ENCODE data around the gene OGDHL.
"Not testable (repeated sequence)": the region's sequence is repeated elsewhere in the genome, so short reads cannot be mapped to it uniquely, and the experiment has no call there.

The OGDHL gene

GRCh38 chr10:49739426-49739825, 22.7 kb downstream of the OGDHL start:
- no peak for DNase-seq (ENCODE audit: low read depth in 3 of 3)

- no peak for DNase-seq (ENCODE audit: low read depth in 3 of 3)
Observed at GRCh38 chr10:49738616-49739360, 23.3 kb downstream of the OGDHL start.

GRCh38 chr10:49737474-49738201, 24.5 kb downstream of the OGDHL start:
- DNase-seq (ENCODE audit: low read depth in 3 of 3): no peak

GRCh38 chr10:49736564-49737113, 25.5 kb downstream of the OGDHL start:
- DNase-seq (ENCODE audit: low read depth in 3 of 3): no peak

- no peak for DNase-seq (ENCODE audit: low read depth in 3 of 3)
Observed at GRCh38 chr10:49735848-49736563, 26.1 kb downstream of the OGDHL start.

GRCh38 chr10:49735161-49735560, 27.0 kb downstream of the OGDHL start:
- no peak for DNase-seq (ENCODE audit: low read depth in 3 of 3)

GRCh38 chr10:49734676-49735075, 27.4 kb downstream of the OGDHL start:
- no peak for DNase-seq (ENCODE audit: low read depth in 3 of 3)

- DNase-seq (ENCODE audit: low read depth in 3 of 3): no peak
Observed at GRCh38 chr10:49733866-49734265, 28.3 kb downstream of the OGDHL start.

- no peak for DNase-seq (ENCODE audit: low read depth in 3 of 3)
Observed at GRCh38 chr10:49726593-49726992, 35.5 kb downstream of the OGDHL start.

- DNase-seq (ENCODE audit: low read depth in 3 of 3): not testable (repeated sequence)
Observed at GRCh38 chr10:49715157-49715556, 47.0 kb downstream of the OGDHL start.

- no peak for DNase-seq (ENCODE audit: low read depth in 3 of 3)
Observed at GRCh38 chr10:49713266-49713665, 48.9 kb downstream of the OGDHL start.

- DNase-seq (ENCODE audit: low read depth in 3 of 3): no peak
Observed at GRCh38 chr10:49711481-49711880, 50.6 kb downstream of the OGDHL start.

- no peak for DNase-seq (ENCODE audit: low read depth in 3 of 3)
Observed at GRCh38 chr10:49710966-49711365, 51.2 kb downstream of the OGDHL start.

- no peak for DNase-seq (ENCODE audit: low read depth in 3 of 3)
Observed at GRCh38 chr10:49709934-49710333, 52.2 kb downstream of the OGDHL start.

GRCh38 chr10:49707585-49707984, 54.5 kb downstream of the OGDHL start:
- DNase-seq (ENCODE audit: low read depth in 3 of 3): no peak

GRCh38 chr10:49700997-49701396, 61.1 kb downstream of the OGDHL start:
- no peak for DNase-seq (ENCODE audit: low read depth in 3 of 3)

GRCh38 chr10:49700211-49700610, 61.9 kb downstream of the OGDHL start:
- DNase-seq (ENCODE audit: low read depth in 3 of 3): no peak

GRCh38 chr10:49698679-49699078, 63.4 kb downstream of the OGDHL start:
- DNase-seq (ENCODE audit: low read depth in 3 of 3): no peak

- DNase-seq (ENCODE audit: low read depth in 3 of 3): no peak
Observed at GRCh38 chr10:49696311-49696710, 65.8 kb downstream of the OGDHL start.

- DNase-seq (ENCODE audit: low read depth in 3 of 3): no peak
Observed at GRCh38 chr10:49694466-49694865, 67.7 kb downstream of the OGDHL start.

GRCh38 chr10:49691588-49691987, 70.5 kb downstream of the OGDHL start:
- no peak for DNase-seq (ENCODE audit: low read depth in 3 of 3)

GRCh38 chr10:49690698-49691356, 71.3 kb downstream of the OGDHL start:
- DNase-seq (ENCODE audit: low read depth in 3 of 3): no peak

Measured in stimulated activated CD4-positive, alpha-beta T cell treated with anti-CD3 and anti-CD28 coated beads, TNF-alpha, amount 100 ng/mL, for 4 hours (primary cell).